Endothelial cell of umbilical vein (primary cell): ENCODE measurements around the gene UQCRC1. TPM values are rescaled to one million over a fixed set of nuclear protein-coding genes. Genes with fewer than 3 reads are reported as not detected.

ENCODE experiments used
- BruUV-seq: library from RNA; stranded (reverse); fragments of 400-500 nt; replicated peaks from 2 replicates; lab custom pipeline; 2021; lab: Mats Ljungman, UMichigan
- CTCF ChIA-PET: fragments of 300-600, 350-600 bp; sonication (Branson Sonifier 250); formaldehyde crosslinking; loops from one replicate; lab custom pipeline; 2021; ENCODE audit warnings: antibody characterized with exemption, inconsistent platforms; lab: Charles Lee
- POLR2A ChIA-PET: fragments of 300-600, 350-600 bp; sonication (Branson Sonifier 250); formaldehyde crosslinking; loops from one replicate; lab custom pipeline; 2021; ENCODE audit warnings: antibody characterized with exemption, inconsistent platforms; lab: Charles Lee
- DNase-seq: peaks from one replicate; pipeline ENCODE4 v3.0.0-alpha.2; 2011; ENCODE audit warnings: low read depth, low spot score
- FAIRE-seq: peaks from 2 replicates; lab custom pipeline; 2011; peaks lifted over from hg19 to GRCh38; lab: Jason Lieb, UNC
- H2AFZ ChIP-seq: 2 replicates; pipeline ENCODE4 v1.6.0; 2012; ENCODE audit warnings: low read depth, low read length, control low read depth, inconsistent platforms
- H3K27ac ChIP-seq: 2 replicates; pipeline ENCODE4 v1.5.1; 2011; ENCODE audit warnings: low read depth, mild to moderate bottlenecking, control low read depth, low read length, moderate library complexity; ENCODE audit not compliant: insufficient read depth
- H3K27me3 ChIP-seq, 2 experiments: 2 replicates each; pipeline versions ENCODE4 v1.6.0 to v1.6.1; 2011; ENCODE audit warnings: low read length in 2 of 2, mixed read lengths in 1 of 2; ENCODE audit not compliant: control insufficient read depth in 2 of 2, insufficient read depth in 2 of 2
- H3K36me3 ChIP-seq, 2 experiments: 2 replicates in 1 of 2; 3 replicates in 1 of 2; pipeline ENCODE4 v1.5.1; 2011; ENCODE audit warnings: low read length in 2 of 2, mild to moderate bottlenecking in 1 of 2, moderate library complexity in 1 of 2; ENCODE audit not compliant: control insufficient read depth in 2 of 2, insufficient read depth in 2 of 2; ENCODE audit errors: extremely low read depth in 1 of 2
- H3K4me1 ChIP-seq: 3 replicates; pipeline ENCODE4 v1.5.1; 2011; ENCODE audit warnings: mild to moderate bottlenecking, low read length; ENCODE audit not compliant: control insufficient read depth, insufficient read depth; ENCODE audit errors: extremely low read depth
- H3K4me2 ChIP-seq: 2 replicates; pipeline ENCODE4 v1.6.1; 2011; ENCODE audit warnings: low read length, control low read depth, mixed read lengths; ENCODE audit not compliant: insufficient read depth
- H3K4me3 ChIP-seq, 3 experiments: fragments of 200-600 bp in 1 of 3; sonication (generic), shearing (Covaris generic) in 1 of 3; replicated peaks in 1 of 3; 2 replicates each; pipeline ENCODE4 v1.5.1; 2011 to 2016; ENCODE audit warnings: control low read depth in 3 of 3, low read length in 3 of 3, mild to moderate bottlenecking in 2 of 3, inconsistent platforms in 1 of 3, low read depth in 1 of 3, moderate library complexity in 1 of 3; ENCODE audit not compliant: insufficient read depth in 1 of 3
- H3K79me2 ChIP-seq: 2 replicates; pipeline ENCODE4 v1.6.0; 2012; ENCODE audit warnings: low read length, inconsistent platforms; ENCODE audit not compliant: control insufficient read depth, insufficient read depth
- H3K9ac ChIP-seq: replicated peaks from 2 replicates; pipeline ENCODE3; 2011; ENCODE audit warnings: low read length, control low read depth; ENCODE audit not compliant: insufficient read depth; ENCODE audit errors: extremely low read depth
- H3K9me1 ChIP-seq: replicated peaks from 3 replicates; pipeline ENCODE4 v1.6.0; 2011; ENCODE audit warnings: mild to moderate bottlenecking, low read length; ENCODE audit not compliant: control insufficient read depth, insufficient read depth; ENCODE audit errors: extremely low read depth
- H3K9me3 ChIP-seq: replicated peaks from 2 replicates; pipeline ENCODE4 v1.5.1; 2012; ENCODE audit warnings: low read length, inconsistent platforms; ENCODE audit not compliant: control insufficient read depth, insufficient read depth
- H4K20me1 ChIP-seq: replicated peaks from 2 replicates; pipeline ENCODE3; 2011; ENCODE audit warnings: mild to moderate bottlenecking, low read length; ENCODE audit not compliant: control insufficient read depth, insufficient read depth; ENCODE audit errors: extremely low read depth
- EZH2 ChIP-seq: IDR thresholded peaks from 2 replicates; pipeline ENCODE4 v1.6.1; 2012; ENCODE audit warnings: borderline replicate concordance, low read depth, mild to moderate bottlenecking, moderate library complexity, low read length, inconsistent platforms; ENCODE audit not compliant: severe bottlenecking
- FOS ChIP-seq: IDR thresholded peaks from 2 replicates; pipeline ENCODE4 v1.6.1; 2011; ENCODE audit warnings: mild to moderate bottlenecking, low read length, moderate library complexity, borderline replicate concordance; ENCODE audit not compliant: insufficient read depth
- GATA2 ChIP-seq: IDR thresholded peaks from 2 replicates; pipeline ENCODE4 v1.7.0; 2011; ENCODE audit warnings: low read depth, mild to moderate bottlenecking, moderate library complexity, mixed read lengths, low read length; ENCODE audit not compliant: insufficient read length, insufficient read depth
- JUN ChIP-seq: IDR thresholded peaks from 2 replicates; pipeline ENCODE4 v1.6.1; 2011; ENCODE audit warnings: borderline replicate concordance, low read depth; ENCODE audit not compliant: insufficient read length, insufficient read depth
- MYC ChIP-seq: IDR thresholded peaks from one replicate; pipeline ENCODE4 v1.6.1; 2011; ENCODE audit warnings: mild to moderate bottlenecking, low read depth, low read length
- POLR2A ChIP-seq: IDR thresholded peaks from 2 replicates; pipeline ENCODE4 v1.6.1; 2012; ENCODE audit warnings: low read depth, mild to moderate bottlenecking, control low read depth, low read length
- POLR2AphosphoS5 ChIP-seq: IDR thresholded peaks from 2 replicates; pipeline ENCODE4 v1.6.1; 2012; ENCODE audit warnings: low read depth, mild to moderate bottlenecking, control low read depth, low read length, moderate library complexity; ENCODE audit not compliant: insufficient read depth
- dilution Hi-C: fragments of 300-500 bp; cut with MboI; formaldehyde crosslinking; loops from one replicate; pipeline ENCODE4 v1.15.0; 2019; ENCODE audit warnings: low sequenced_read_pairs; ENCODE audit not compliant: extremely low pct_ligation_motif_present
- intact Hi-C: fragments of 100-400 bp; cut with micrococcal nuclease; formaldehyde crosslinking; loops from one replicate; pipeline ENCODE4 v1.10.0; 2022
- polyA plus RNA-seq, 4 experiments: library from polyadenylated mRNA; depleted of rRNA in 3 of 4; stranded (reverse) in 3 of 4; unstranded in 1 of 4; fragments of >200 nt; gene quantifications; 2 replicates each; pipeline versions ENCODE4 v1.2.1 to v1.2.3, GENCODE V29; 2011 to 2012; ENCODE audit warnings: missing spikeins in 1 of 4
- total RNA-seq: library from RNA; stranded (reverse); gene quantifications from 2 replicates; pipeline ENCODE4 v1.2.3, GENCODE V29; 2021
- TF ChIP-seq, protein P1 (sequence below), 2 donors: IDR thresholded peaks; 1 replicate in 1 of 2; 2 replicates in 1 of 2; pipeline ENCODE4 v1.5.1; 2011; ENCODE audit warnings: low read length in 2 of 2, mild to moderate bottlenecking in 2 of 2, moderate library complexity in 2 of 2, control low read depth in 1 of 2, inconsistent platforms in 1 of 2, low read depth in 1 of 2; ENCODE audit not compliant: insufficient read depth in 1 of 2; ENCODE audit errors: extremely low read depth in 1 of 2
- TF ChIP-seq, protein P2 (sequence below): IDR thresholded peaks from 2 replicates; pipeline ENCODE4 v1.6.1; 2011; ENCODE audit not compliant: insufficient read depth, insufficient read length

UQCRC1 gene
- total and polyA plus RNA-seq, 2 donors (not counting 3 experiments of a cell fraction or from before 2014, with no cell fraction given) = 184 to 427 TPM

DNA sequence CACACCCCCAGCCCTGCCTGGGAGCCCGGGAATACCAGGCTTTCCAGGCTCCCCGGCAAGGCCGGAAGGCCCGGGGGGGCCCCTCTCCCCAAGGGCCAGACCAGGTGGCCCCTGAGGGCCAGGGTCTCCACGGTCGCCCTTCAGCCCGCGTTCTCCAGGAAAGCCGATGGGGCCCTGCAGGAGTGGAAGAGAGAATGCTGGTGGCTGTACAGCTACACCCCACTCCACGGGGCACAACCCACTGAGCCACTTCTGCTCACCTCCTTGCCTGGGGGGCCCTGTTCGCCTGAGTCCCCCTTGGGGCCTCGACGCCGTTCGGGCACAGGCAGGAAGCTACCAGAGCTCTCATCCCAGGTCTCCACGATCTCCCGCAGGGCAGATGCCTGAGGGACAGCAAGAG, 34.1 kb downstream of the UQCRC1 start:
- Histone ChIP-seq H3K27ac (no peak overlapping the region), H3K4me2 (no peak overlapping the region), H2AFZ (no peak overlapping the region), H3K4me3 (no peak overlapping the region), H3K9ac (no peak overlapping the region), H3K9me3 (no peaks in the 10 kb centered on the region), H3K9me1 (no peaks in the 10 kb centered on the region), H3K4me1 (no peaks in the 10 kb centered on the region), H3K27me3 (no peaks in the 10 kb centered on the region), H3K36me3 (no peaks in the 10 kb centered on the region), H3K79me2 (no peaks in the 10 kb centered on the region), H4K20me1 (no peaks in the 10 kb centered on the region)
- ChIA-PET POLR2A (no interaction called here), CTCF (no interaction called here)
- dilution Hi-C loops (no loop called here), intact Hi-C loops (no loop called here)
- DNase-seq = no peak
- TF ChIP-seq EZH2 = no peak
- no TSS peak for BruUV-seq
- FAIRE-seq = no peak

DNA sequence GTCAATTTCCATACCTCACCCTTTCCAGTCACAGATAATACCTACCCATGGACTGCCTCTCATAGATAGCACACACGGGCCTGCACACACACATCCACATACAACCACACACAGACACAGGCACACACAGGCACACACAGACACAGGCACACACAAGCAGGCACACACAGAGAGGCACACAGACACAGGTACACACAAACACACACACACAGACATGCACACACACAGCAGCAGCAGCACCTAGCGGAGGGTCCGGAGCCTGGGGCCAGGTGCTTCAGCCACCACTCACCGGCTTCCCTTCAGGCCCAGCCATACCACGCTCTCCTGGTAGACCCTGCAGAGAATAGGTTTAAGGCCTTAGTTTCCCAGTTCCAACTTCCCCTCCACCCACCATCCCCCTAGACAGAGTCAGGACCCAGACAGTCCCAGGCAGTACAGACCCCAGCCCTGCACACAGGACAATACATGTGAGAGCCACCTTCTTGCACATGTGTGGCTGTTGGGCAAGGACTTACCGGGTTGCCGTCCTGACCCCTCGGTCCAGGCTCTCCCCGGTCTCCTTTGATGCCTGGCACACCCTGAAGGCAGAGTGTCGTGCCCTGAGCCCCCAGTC, 35.4 kb downstream of the UQCRC1 start:
- no peak for FAIRE-seq
- no peak for DNase-seq
- H3K4me3 ChIP-seq = no peak overlapping the region
- no peak overlapping the region for H3K9ac ChIP-seq
- ChIA-PET CTCF (no interaction called here), POLR2A (no interaction called here)
- H3K9me3 ChIP-seq = no peaks in the 10 kb centered on the region
- no peaks in the 10 kb centered on the region for H4K20me1 ChIP-seq
- H3K4me2 ChIP-seq = no peak overlapping the region
- intact Hi-C loops (no loop called here), dilution Hi-C loops (no loop called here)
- H3K36me3 ChIP-seq = no peaks in the 10 kb centered on the region
- TF ChIP-seq MYC (no peak), EZH2 (no peak), POLR2AphosphoS5 (no peak), POLR2A (no peak), GATA2 (no peak), JUN (no peak), FOS (no peak)
- TF ChIP-seq, protein P1, sequence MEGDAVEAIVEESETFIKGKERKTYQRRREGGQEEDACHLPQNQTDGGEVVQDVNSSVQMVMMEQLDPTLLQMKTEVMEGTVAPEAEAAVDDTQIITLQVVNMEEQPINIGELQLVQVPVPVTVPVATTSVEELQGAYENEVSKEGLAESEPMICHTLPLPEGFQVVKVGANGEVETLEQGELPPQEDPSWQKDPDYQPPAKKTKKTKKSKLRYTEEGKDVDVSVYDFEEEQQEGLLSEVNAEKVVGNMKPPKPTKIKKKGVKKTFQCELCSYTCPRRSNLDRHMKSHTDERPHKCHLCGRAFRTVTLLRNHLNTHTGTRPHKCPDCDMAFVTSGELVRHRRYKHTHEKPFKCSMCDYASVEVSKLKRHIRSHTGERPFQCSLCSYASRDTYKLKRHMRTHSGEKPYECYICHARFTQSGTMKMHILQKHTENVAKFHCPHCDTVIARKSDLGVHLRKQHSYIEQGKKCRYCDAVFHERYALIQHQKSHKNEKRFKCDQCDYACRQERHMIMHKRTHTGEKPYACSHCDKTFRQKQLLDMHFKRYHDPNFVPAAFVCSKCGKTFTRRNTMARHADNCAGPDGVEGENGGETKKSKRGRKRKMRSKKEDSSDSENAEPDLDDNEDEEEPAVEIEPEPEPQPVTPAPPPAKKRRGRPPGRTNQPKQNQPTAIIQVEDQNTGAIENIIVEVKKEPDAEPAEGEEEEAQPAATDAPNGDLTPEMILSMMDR (IDR thresholded peaks at IDR 0.05; ENCODE audit: extremely low read depth in 1 of 2, insufficient read depth in 1 of 2, low read depth in 1 of 2, low read length in 2 of 2) = no peak
- TF ChIP-seq, protein P2, sequence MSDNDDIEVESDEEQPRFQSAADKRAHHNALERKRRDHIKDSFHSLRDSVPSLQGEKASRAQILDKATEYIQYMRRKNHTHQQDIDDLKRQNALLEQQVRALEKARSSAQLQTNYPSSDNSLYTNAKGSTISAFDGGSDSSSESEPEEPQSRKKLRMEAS = no peak
- H3K27me3 ChIP-seq = no peaks in the 10 kb centered on the region
- H3K4me1 ChIP-seq = no peaks in the 10 kb centered on the region
- H3K9me1 ChIP-seq = no peaks in the 10 kb centered on the region
- no TSS peak for BruUV-seq
- no peak overlapping the region for H2AFZ ChIP-seq
- no peak overlapping the region for H3K27ac ChIP-seq
- no peaks in the 10 kb centered on the region for H3K79me2 ChIP-seq
